Hematopoietic multipotent progenitor cell treated with erythropoietin and hydrocortisone succinate and interleukin-3 and kit ligand, for 6 days (in vitro differentiated cells): ENCODE measurements around the gene PCCB.
"Not testable (repeated sequence)": the region's sequence is repeated elsewhere in the genome, so short reads cannot be mapped to it uniquely, and the experiment has no call there.

Source experiments
- DNase-seq: peaks from one replicate; pipeline ENCODE4 v3.0.0-alpha.2; 2015

Gene PCCB

GRCh38 chr3:136263251-136263650, 13.1 kb downstream of the PCCB start:
- DNase-seq: no peak

GRCh38 chr3:136266468-136267125, 16.5 kb downstream of the PCCB start:
- not testable (repeated sequence) for DNase-seq

GRCh38 chr3:136267235-136267634, 17.1 kb downstream of the PCCB start:
- DNase-seq: no peak

- DNase-seq: no peak
Measured at GRCh38 chr3:136270179-136270578, 20.0 kb downstream of the PCCB start.

GRCh38 chr3:136271626-136272025, 21.5 kb downstream of the PCCB start:
- DNase-seq: not testable (repeated sequence)

- DNase-seq: peak; percentile 30
Measured at GRCh38 chr3:136276049-136276755, 26.1 kb downstream of the PCCB start.

- DNase-seq: no peak
Measured at GRCh38 chr3:136277115-136277514, 27.0 kb downstream of the PCCB start.

- DNase-seq: no peak
Measured at GRCh38 chr3:136277634-136278033, 27.5 kb downstream of the PCCB start.

GRCh38 chr3:136279092-136279491, 29.0 kb downstream of the PCCB start:
- no peak for DNase-seq

- no peak for DNase-seq
Measured at GRCh38 chr3:136280961-136281360, 30.8 kb downstream of the PCCB start.

GRCh38 chr3:136281966-136282520, 31.9 kb downstream of the PCCB start:
- DNase-seq: no peak

GRCh38 chr3:136283627-136284026, 33.5 kb downstream of the PCCB start:
- no peak for DNase-seq

GRCh38 chr3:136291302-136291701, 41.2 kb downstream of the PCCB start:
- peak; percentile 19 for DNase-seq

GRCh38 chr3:136292500-136292899, 42.4 kb downstream of the PCCB start:
- DNase-seq: no peak

- DNase-seq: no peak
Measured at GRCh38 chr3:136293279-136293678, 43.1 kb downstream of the PCCB start.

- DNase-seq: no peak
Measured at GRCh38 chr3:136294176-136294575, 44.0 kb downstream of the PCCB start.

GRCh38 chr3:136296960-136297359, 46.8 kb downstream of the PCCB start:
- DNase-seq: no peak

- DNase-seq: no peak
Measured at GRCh38 chr3:136297826-136298225, 47.7 kb downstream of the PCCB start.

GRCh38 chr3:136300444-136300843, 50.3 kb downstream of the PCCB start:
- no peak for DNase-seq

- DNase-seq: peak; percentile 45
Measured at GRCh38 chr3:136305879-136306278, 55.7 kb downstream of the PCCB start.

GRCh38 chr3:136311261-136311660, 61.1 kb downstream of the PCCB start:
- no peak for DNase-seq

- peak; percentile 13 for DNase-seq
Measured at GRCh38 chr3:136311968-136312367, 61.8 kb downstream of the PCCB start.

GRCh38 chr3:136326316-136326715, 76.2 kb downstream of the PCCB start:
- DNase-seq: no peak

GRCh38 chr3:136327671-136328070, 77.5 kb downstream of the PCCB start:
- no peak for DNase-seq
